Small intestine (tissue), 7 donors: ENCODE data around the gene PTPN11. TPM values are rescaled to one million over a fixed set of nuclear protein-coding genes. Genes with fewer than 3 reads are reported as not detected.
"Not testable (repeated sequence)": the region's sequence is repeated elsewhere in the genome, so short reads cannot be mapped to it uniquely, and the experiment has no call there.

Experiments used
- DNase-seq, 2 donors: peaks; one replicate each; pipeline versions ENCODE4 v3.0.0 to v3.0.0-alpha.2; 2013
- FAIRE-seq: peaks from 2 replicates; lab custom pipeline; 2012; peaks lifted over from hg19 to GRCh38; lab: Jason Lieb, UNC
- H3K27ac ChIP-seq, 3 donors: one replicate each; pipeline ENCODE4 v1.5.1; 2013; ENCODE audit warnings: low read length in 2 of 3, mild to moderate bottlenecking in 2 of 3, control low read depth in 1 of 3, inconsistent platforms in 1 of 3, low read depth in 1 of 3, moderate library complexity in 1 of 3
- H3K27me3 ChIP-seq, 3 donors: one replicate each; pipeline ENCODE4 v1.6.1; 2013; ENCODE audit warnings: low read length in 3 of 3, inconsistent platforms in 1 of 3; ENCODE audit not compliant: control insufficient read depth in 3 of 3, insufficient read depth in 3 of 3
- H3K36me3 ChIP-seq, 3 donors: one replicate each; pipeline ENCODE4 v1.6.1; 2013; ENCODE audit warnings: low read length in 3 of 3, inconsistent platforms in 1 of 3, low read depth in 1 of 3, mild to moderate bottlenecking in 1 of 3, moderate library complexity in 1 of 3; ENCODE audit not compliant: control insufficient read depth in 3 of 3, insufficient read depth in 2 of 3
- H3K4me1 ChIP-seq, 3 donors: one replicate each; pipeline ENCODE4 v1.6.1; 2013; ENCODE audit warnings: low read length in 2 of 3, inconsistent platforms in 1 of 3, low read depth in 1 of 3, mild to moderate bottlenecking in 1 of 3, moderate library complexity in 1 of 3; ENCODE audit not compliant: control insufficient read depth in 3 of 3, insufficient read depth in 2 of 3
- H3K4me3 ChIP-seq, 3 donors: one replicate each; pipeline ENCODE4 v1.5.1; 2013; ENCODE audit warnings: low read length in 3 of 3, control low read depth in 1 of 3, inconsistent platforms in 1 of 3, low read depth in 1 of 3, mild to moderate bottlenecking in 1 of 3, moderate library complexity in 1 of 3
- H3K9me3 ChIP-seq, 2 donors: one replicate each; pipeline ENCODE4 v1.6.1; 2013; ENCODE audit warnings: low read depth in 1 of 2, low read length in 1 of 2; ENCODE audit not compliant: control insufficient read depth in 2 of 2, insufficient read depth in 1 of 2
- WGBS, 3 donors: extraction: QIAGEN DNeasy Blood & Tissue Kit; methylation state at CpG; one replicate each; pipeline ENCODE4 v1.1.7; 2013; 5-methylcytosine and 5-hydroxymethylcytosine counted together
- polyA plus RNA-seq, 4 donors: library from polyadenylated mRNA; stranded (reverse) in 3 of 4; unstranded in 1 of 4; fragments of 200-250 nt in 3 of 4; fragments of 120-200 nt in 1 of 4; gene quantifications; one replicate each; pipeline versions ENCODE4 v1.2.1 to v1.2.3, GENCODE V29; 2013
- donor health status: healthy with polysubstance abuse.
- donor health status: control.
- donor health status: control.
- donor health status: Bipolar disorder and iron deficiency.
- donor health status: healthy.

Gene PTPN11
- polyA plus RNA-seq, 4 donors: 22.7 to 53.0 (median 28.2) TPM

DNA sequence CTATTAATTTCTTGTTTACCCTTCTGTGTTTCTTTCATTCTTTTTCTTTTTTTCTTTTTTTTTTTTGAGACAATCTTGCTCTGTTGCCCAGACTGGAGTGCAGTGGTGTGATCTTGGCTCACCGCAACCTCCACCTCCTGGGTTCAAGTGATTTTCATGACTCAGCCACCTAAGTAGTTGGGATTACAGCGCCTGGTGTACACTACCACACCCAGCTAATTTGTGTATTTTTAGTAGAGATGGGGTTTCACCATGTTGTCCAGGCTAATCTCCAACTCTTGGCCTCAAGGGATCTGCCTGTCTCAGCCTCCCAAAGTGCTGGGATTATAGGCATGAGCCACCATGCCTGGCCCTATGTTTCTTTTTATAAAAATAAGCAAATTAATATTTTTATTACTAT is 29.4 kb downstream of the PTPN11 start:
- FAIRE-seq, DNase-seq, H3K27me3 ChIP-seq, H3K9me3 ChIP-seq, H3K4me3 ChIP-seq, H3K27ac ChIP-seq, H3K4me1 ChIP-seq: not testable (repeated sequence)
- peaks cover 5 to 23% (median 13%) of the 10 kb centered on the region in 3 donors for H3K36me3 ChIP-seq
- WGBS, 3 donors: 90 to 98% (median 91%) methylated on average over 2 of the region's 2 CpGs

DNA sequence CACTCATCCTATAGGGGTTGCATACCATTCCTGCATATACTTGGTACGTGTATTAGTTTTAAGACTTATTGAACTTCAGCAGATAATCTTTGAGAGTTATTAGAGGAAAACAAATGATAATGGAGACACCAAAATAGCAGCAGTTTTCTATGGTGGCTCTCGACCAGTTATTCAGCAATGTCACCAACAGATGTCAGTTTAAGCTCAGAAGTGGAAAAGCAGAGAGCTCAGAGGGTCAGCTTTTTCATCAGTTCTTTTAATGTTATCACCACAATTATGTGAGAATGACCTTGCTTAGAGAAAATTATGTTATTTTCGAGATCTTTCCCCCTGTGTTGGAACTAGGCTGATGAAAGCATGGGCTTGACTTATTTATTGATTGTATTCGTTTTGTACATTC is 32.0 kb downstream of the PTPN11 start:
- 84 to 88% (median 84%) methylated on average over 4 of the region's 4 CpGs for WGBS, 3 donors
- Histone ChIP-seq H3K27me3 (no peaks in the 10 kb centered on the region), H3K4me3 (no peak overlapping the region), H3K9me3 (no peaks in the 10 kb centered on the region), H3K4me1 (no peaks in the 10 kb centered on the region), H3K36me3 (peaks cover 13 to 35% (median 15%) of the 10 kb centered on the region in 3 donors), H3K27ac (no peak overlapping the region)
- DNase-seq: no peak
- no peak for FAIRE-seq

- H3K4me1 ChIP-seq: no peaks in the 10 kb centered on the region
- DNase-seq: no peak
- no peak overlapping the region for H3K27ac ChIP-seq
- no peaks in the 10 kb centered on the region for H3K27me3 ChIP-seq
- WGBS, 3 donors: 95 to 97% (median 96%) methylated on average over 7 of the region's 7 CpGs
- peaks cover 4 to 40% (median 16%) of the 10 kb centered on the region in 3 donors for H3K36me3 ChIP-seq
- H3K9me3 ChIP-seq: no peaks in the 10 kb centered on the region
- no peak overlapping the region for H3K4me3 ChIP-seq
- FAIRE-seq: no peak
Observed at GRCh38 chr12:112456029-112456428, 37.3 kb downstream of the PTPN11 start.

GRCh38 chr12:112457142-112457541 is 38.4 kb downstream of the PTPN11 start:
- not testable (repeated sequence) for FAIRE-seq, DNase-seq, H3K9me3 ChIP-seq, H3K4me1 ChIP-seq, H3K27me3 ChIP-seq, H3K4me3 ChIP-seq, H3K27ac ChIP-seq
- peaks cover 2 to 39% (median 16%) of the 10 kb centered on the region in 3 donors for H3K36me3 ChIP-seq
- 93 to 100% (median 96%) methylated on average over 1 of the region's 1 CpG for WGBS, 3 donors

GRCh38 chr12:112458330-112458729 is 39.6 kb downstream of the PTPN11 start:
- Histone ChIP-seq H3K4me1 (no peaks in the 10 kb centered on the region), H3K4me3 (no peak overlapping the region), H3K27me3 (no peaks in the 10 kb centered on the region), H3K36me3 (peaks cover 2 to 36% (median 14%) of the 10 kb centered on the region in 3 donors), H3K27ac (no peak overlapping the region), H3K9me3 (no peaks in the 10 kb centered on the region)
- 90 to 97% (median 96%) methylated on average over 4 of the region's 4 CpGs for WGBS, 3 donors
- DNase-seq (no peak), FAIRE-seq (no peak)

GRCh38 chr12:112458751-112459150 is 40.0 kb downstream of the PTPN11 start:
- H3K27me3 ChIP-seq: no peaks in the 10 kb centered on the region
- H3K4me3 ChIP-seq: no peak overlapping the region
- H3K9me3 ChIP-seq: no peaks in the 10 kb centered on the region
- no peaks in the 10 kb centered on the region for H3K4me1 ChIP-seq
- FAIRE-seq (no peak), DNase-seq (no peak)
- H3K27ac ChIP-seq: no peak overlapping the region
- WGBS, 3 donors: 95 to 99% (median 96%) methylated on average over 5 of the region's 5 CpGs
- H3K36me3 ChIP-seq: peaks cover under 1 to 34% (median 11%) of the 10 kb centered on the region in 3 donors

DNA sequence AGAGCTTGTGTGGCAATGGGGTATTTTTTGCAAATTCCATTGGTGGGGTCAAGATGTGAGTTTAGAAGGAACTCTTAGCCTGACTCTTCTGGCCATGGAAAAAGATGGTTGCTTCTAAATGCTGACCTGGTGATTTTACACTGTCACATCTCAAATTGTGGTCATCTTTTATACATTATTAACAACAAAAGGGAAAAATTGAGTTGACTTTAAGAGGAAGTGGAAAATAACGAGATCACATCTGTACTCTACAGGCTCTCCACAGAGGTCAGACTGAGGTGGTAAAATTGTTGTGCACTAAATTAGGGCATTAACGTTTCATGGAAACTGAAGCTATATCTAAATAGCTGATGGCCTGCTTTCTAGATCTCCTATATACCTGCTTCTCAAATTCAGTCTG is 44.7 kb downstream of the PTPN11 start:
- no peaks in the 10 kb centered on the region for H3K4me1 ChIP-seq
- no peaks in the 10 kb centered on the region for H3K27me3 ChIP-seq
- no peaks in the 10 kb centered on the region for H3K9me3 ChIP-seq
- no peak overlapping the region for H3K4me3 ChIP-seq
- peaks cover 0 to 13% (median 0%) of the 10 kb centered on the region in 3 donors for H3K36me3 ChIP-seq
- H3K27ac ChIP-seq: no peak overlapping the region
- DNase-seq (no peak), FAIRE-seq (no peak)
- 45 to 73% (median 64%) methylated on average over 2 of the region's 2 CpGs for WGBS, 3 donors

GRCh38 chr12:112464605-112465004 is 45.9 kb downstream of the PTPN11 start:
- Histone ChIP-seq H3K4me1 (no peaks in the 10 kb centered on the region), H3K9me3 (no peaks in the 10 kb centered on the region), H3K4me3 (no peak overlapping the region), H3K36me3 (peaks cover 0 to 14% (median 0%) of the 10 kb centered on the region in 3 donors), H3K27ac (no peak overlapping the region), H3K27me3 (no peaks in the 10 kb centered on the region)
- DNase-seq: no peak
- FAIRE-seq: no peak

- FAIRE-seq (no peak), DNase-seq (peak; percentile 10 to 31)
- Histone ChIP-seq H3K27me3 (no peaks in the 10 kb centered on the region), H3K4me3 (no peak overlapping the region), H3K9me3 (no peaks in the 10 kb centered on the region), H3K36me3 (peaks cover 0 to 11% (median 0%) of the 10 kb centered on the region in 3 donors), H3K4me1 (peaks cover 0 to 7% (median 0%) of the 10 kb centered on the region in 3 donors), H3K27ac (no peak overlapping the region)
Observed at GRCh38 chr12:112466011-112466422, 47.3 kb downstream of the PTPN11 start.
